HG02642 (cell line): Measurements from ENCODE around the gene C1GALT1.

ENCODE experiments used
- ATAC-seq: cut with Tn5 transposase; IDR thresholded peaks from one replicate; pipeline ENCODE4 v1.9.1; 2021; ENCODE audit warnings: mild to moderate bottlenecking; ENCODE audit not compliant: unreplicated experiment, poor library complexity

C1GALT1 gene

GRCh38 chr7:7265081-7266075 lies 83.0 kb downstream of the C1GALT1 start:
- ATAC-seq, result no peak

GRCh38 chr7:7266257-7266881 lies 84.0 kb downstream of the C1GALT1 start:
- ATAC-seq, result no peak

- ATAC-seq, result no peak
Observed at GRCh38 chr7:7271094-7271874, 88.9 kb downstream of the C1GALT1 start.

GRCh38 chr7:7272294-7272693 lies 90.0 kb downstream of the C1GALT1 start:
- no peak for ATAC-seq

GRCh38 chr7:7274782-7275181 lies 92.4 kb downstream of the C1GALT1 start:
- ATAC-seq, result no peak

GRCh38 chr7:7276161-7276560 lies 93.8 kb downstream of the C1GALT1 start:
- no peak for ATAC-seq

- ATAC-seq, result no peak
Observed at GRCh38 chr7:7290429-7291122, 108.2 kb downstream of the C1GALT1 start.

- ATAC-seq, result no peak
Observed at GRCh38 chr7:7292085-7292484, 109.7 kb downstream of the C1GALT1 start.

- ATAC-seq, result no peak
Observed at GRCh38 chr7:7292608-7293007, 110.3 kb downstream of the C1GALT1 start.

GRCh38 chr7:7293092-7293491 lies 110.7 kb downstream of the C1GALT1 start:
- no peak for ATAC-seq

- no peak for ATAC-seq
Observed at GRCh38 chr7:7294911-7295310, 112.6 kb downstream of the C1GALT1 start.
